Karpas-422 (cell line): ENCODE data around the gene LHX4. TPM values are rescaled to one million over a fixed set of nuclear protein-coding genes. Genes with fewer than 3 reads are reported as not detected.
A peak's percentile ranks its signal among the peaks of the same experiment; 100 is the strongest.

ENCODE experiments used
- DNase-seq: peaks from one replicate; pipeline ENCODE4 v3.0.0-alpha.2; 2015
- H2AFZ ChIP-seq: fragments of 200-600 bp; sonication (generic); 2 replicates; pipeline ENCODE4 v1.6.1; 2014; ENCODE audit warnings: antibody characterized with exemption, low read length, mixed read lengths
- H3K27ac ChIP-seq: fragments of 200-600 bp; sonication (generic); 2 replicates; pipeline ENCODE4 v1.5.1; 2014; ENCODE audit warnings: mild to moderate bottlenecking, low read length, moderate library complexity
- H3K27me3 ChIP-seq: fragments of 200-600 bp; sonication (generic); 2 replicates; pipeline ENCODE4 v1.6.1; 2014; ENCODE audit warnings: low read length, mixed read lengths
- H3K36me3 ChIP-seq: fragments of 200-600 bp; sonication (generic); 2 replicates; pipeline ENCODE4 v1.6.1; 2014; ENCODE audit warnings: low read length, mixed read lengths; ENCODE audit not compliant: insufficient read depth
- H3K4me1 ChIP-seq: fragments of 200-600 bp; sonication (generic); 2 replicates; pipeline ENCODE4 v1.6.1; 2014; ENCODE audit warnings: mild to moderate bottlenecking, low read length, mixed read lengths
- H3K4me2 ChIP-seq: fragments of 200-600 bp; sonication (generic); 2 replicates; pipeline ENCODE4 v1.6.1; 2014; ENCODE audit warnings: low read length, low read depth, mild to moderate bottlenecking; ENCODE audit not compliant: poor library complexity, severe bottlenecking
- H3K4me3 ChIP-seq: fragments of 200-600 bp; sonication (generic); 2 replicates; pipeline ENCODE4 v1.5.1; 2014; ENCODE audit warnings: mild to moderate bottlenecking, antibody characterized with exemption, low read length, mixed read lengths
- H3K79me2 ChIP-seq: fragments of 200-600 bp; sonication (generic); 2 replicates; pipeline ENCODE4 v1.6.1; 2014; ENCODE audit warnings: mild to moderate bottlenecking, low read length, mixed read lengths
- H3K9ac ChIP-seq: fragments of 200-600 bp; sonication (generic); 2 replicates; pipeline ENCODE4 v1.6.0; 2014; ENCODE audit warnings: low read length
- H3K9me2 ChIP-seq: fragments of 200-600 bp; sonication (generic), shearing (Covaris generic); replicated peaks from 2 replicates; pipeline ENCODE4 v1.6.0; 2014; ENCODE audit warnings: mild to moderate bottlenecking, low read length, moderate library complexity; ENCODE audit not compliant: insufficient read depth
- H3K9me3 ChIP-seq: fragments of 300-700, 200-600 bp; sonication (generic); 2 replicates; pipeline ENCODE4 v1.6.1; 2014; ENCODE audit warnings: low read length, mixed read lengths
- H4K20me1 ChIP-seq: fragments of 200-600 bp; sonication (generic); 2 replicates; pipeline ENCODE4 v1.6.1; 2014; ENCODE audit warnings: mild to moderate bottlenecking, antibody characterized with exemption, low read length, low read depth; ENCODE audit not compliant: insufficient read depth
- total RNA-seq: library from RNA; depleted of rRNA; stranded (reverse); fragments of >200 nt; shearing (Covaris generic); gene quantifications from 2 replicates; pipeline ENCODE4 v1.2.3, GENCODE V29; 2014; ENCODE audit warnings: low replicate concordance

The LHX4 gene
- total RNA-seq, 1 experiment from 2014 or later: not detected

DNA sequence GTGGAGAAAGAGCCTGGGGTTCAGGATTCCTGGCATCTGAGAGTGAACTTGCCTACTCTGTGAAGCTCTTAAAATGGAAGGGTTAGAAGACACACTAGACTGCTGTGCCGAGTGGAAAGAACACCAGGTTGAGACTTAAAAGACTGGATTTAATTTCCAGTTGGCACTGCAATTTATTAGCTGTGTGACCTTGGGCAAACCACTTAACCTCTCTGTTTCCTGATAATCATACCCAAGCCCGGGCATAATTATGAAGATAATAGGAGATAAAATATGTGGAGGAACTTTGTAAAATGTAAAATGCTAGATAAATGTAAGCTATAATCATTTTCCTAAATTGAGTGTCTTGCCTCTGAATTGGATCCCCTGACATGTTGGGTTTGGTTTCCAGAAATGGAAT, 4.7 kb upstream of the LHX4 start:
- Histone ChIP-seq H3K36me3 (no peaks in the 10 kb centered on the region), H3K4me3 (no peak overlapping the region), H2AFZ (no peak overlapping the region), H4K20me1 (no peaks in the 10 kb centered on the region), H3K79me2 (no peaks in the 10 kb centered on the region), H3K9me3 (no peaks in the 10 kb centered on the region), H3K9me2 (no peaks in the 10 kb centered on the region), H3K4me1 (peaks cover 15% of the 10 kb centered on the region), H3K27ac (no peak overlapping the region), H3K27me3 (no peaks in the 10 kb centered on the region), H3K4me2 (no peak overlapping the region), H3K9ac (no peak overlapping the region)
- DNase-seq: no peak

GRCh38 chr1:180227861-180228647, 2.0 kb upstream of the LHX4 start:
- H3K9ac ChIP-seq: no peak overlapping the region
- no peak overlapping the region for H3K4me3 ChIP-seq
- no peaks in the 10 kb centered on the region for H3K36me3 ChIP-seq
- DNase-seq: no peak
- H3K27me3 ChIP-seq: no peaks in the 10 kb centered on the region
- H3K4me1 ChIP-seq: peaks cover 16% of the 10 kb centered on the region
- H2AFZ ChIP-seq: no peak overlapping the region
- no peaks in the 10 kb centered on the region for H3K9me3 ChIP-seq
- H3K27ac ChIP-seq: no peak overlapping the region
- no peaks in the 10 kb centered on the region for H3K79me2 ChIP-seq
- no peaks in the 10 kb centered on the region for H4K20me1 ChIP-seq
- no peak overlapping the region for H3K4me2 ChIP-seq
- H3K9me2 ChIP-seq: no peaks in the 10 kb centered on the region

DNA sequence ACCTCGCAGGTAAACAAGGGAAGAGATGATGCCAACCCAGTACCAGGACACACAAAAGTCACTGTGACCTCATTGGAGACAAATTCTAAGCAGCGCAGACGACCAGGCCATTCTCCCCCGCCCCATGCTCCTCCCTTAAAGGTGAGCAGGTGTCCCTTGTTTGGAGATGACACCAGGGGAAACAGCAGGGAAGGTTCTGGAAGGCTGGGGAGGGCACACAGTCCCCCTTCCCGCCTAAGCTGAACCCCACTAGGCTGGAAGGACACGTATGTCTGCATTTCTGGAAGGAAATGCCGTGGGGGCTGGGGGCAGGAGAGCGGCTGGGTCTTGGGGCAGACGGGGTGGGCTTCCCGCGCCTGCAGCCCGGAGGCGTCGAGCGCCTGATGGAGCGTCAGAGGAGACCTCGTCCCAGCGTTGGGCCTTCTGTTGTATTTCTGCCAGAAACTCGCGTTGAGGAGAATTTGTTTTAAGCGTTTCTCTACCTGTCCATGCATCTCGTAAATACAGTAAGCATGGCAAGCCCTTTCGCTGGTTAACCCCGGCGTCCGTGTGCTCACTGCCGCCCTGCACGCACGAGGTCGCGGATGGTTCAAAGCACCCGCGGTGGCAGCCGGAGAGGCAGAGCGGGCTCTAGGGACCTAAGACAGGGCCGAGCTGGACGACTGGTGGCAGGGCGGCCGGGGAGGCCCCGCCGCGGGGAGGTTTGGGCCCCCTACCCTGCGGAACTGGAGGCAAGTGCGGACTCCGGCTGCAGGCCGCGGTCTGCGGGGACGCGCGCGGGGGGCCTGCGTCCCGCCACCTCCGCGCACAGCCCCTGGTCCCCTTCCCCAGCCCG, 1.2 kb upstream of the LHX4 start:
- H3K9ac ChIP-seq: peak overlapping the region; percentile 70
- H4K20me1 ChIP-seq: no peaks in the 10 kb centered on the region
- H2AFZ ChIP-seq: peak overlapping the region; percentile 93
- H3K9me3 ChIP-seq: no peaks in the 10 kb centered on the region
- no peaks in the 10 kb centered on the region for H3K27me3 ChIP-seq
- H3K9me2 ChIP-seq: no peaks in the 10 kb centered on the region
- H3K79me2 ChIP-seq: no peaks in the 10 kb centered on the region
- no peaks in the 10 kb centered on the region for H3K36me3 ChIP-seq
- no peak overlapping the region for H3K27ac ChIP-seq
- H3K4me3 ChIP-seq: peak overlapping the region; percentile 71
- H3K4me2 ChIP-seq: peak overlapping the region; percentile 93
- peaks cover 16% of the 10 kb centered on the region for H3K4me1 ChIP-seq
- peak; percentile 55 for DNase-seq

DNA sequence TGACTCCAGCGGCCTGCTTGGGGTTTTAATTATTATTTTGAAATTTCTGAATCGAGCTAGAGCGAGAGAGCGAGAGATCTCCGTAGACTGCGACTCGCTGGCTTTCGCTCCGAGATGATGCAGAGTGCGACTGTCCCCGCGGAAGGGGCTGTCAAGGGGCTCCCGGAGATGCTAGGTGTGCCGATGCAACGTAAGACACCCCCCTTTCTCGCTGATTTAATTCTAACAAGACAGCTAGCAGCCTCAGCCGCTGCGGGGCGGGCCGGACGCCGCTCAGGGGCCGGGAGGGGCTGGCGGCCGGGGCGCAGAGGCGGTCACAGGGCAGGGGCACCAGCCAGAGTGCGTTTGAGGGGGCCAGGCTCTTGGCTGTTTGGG, 339 bp downstream of the LHX4 start:
- no peaks in the 10 kb centered on the region for H3K9me2 ChIP-seq
- H3K4me2 ChIP-seq: peak overlapping the region; percentile 93
- H3K79me2 ChIP-seq: no peaks in the 10 kb centered on the region
- H3K27ac ChIP-seq: no peak overlapping the region
- H3K4me3 ChIP-seq: peak overlapping the region; percentile 71
- no peak for DNase-seq
- no peak overlapping the region for H3K9ac ChIP-seq
- H2AFZ ChIP-seq: no peak overlapping the region
- H3K27me3 ChIP-seq: no peaks in the 10 kb centered on the region
- H4K20me1 ChIP-seq: no peaks in the 10 kb centered on the region
- no peaks in the 10 kb centered on the region for H3K36me3 ChIP-seq
- peaks cover 16% of the 10 kb centered on the region for H3K4me1 ChIP-seq
- H3K9me3 ChIP-seq: no peaks in the 10 kb centered on the region

GRCh38 chr1:180230791-180231505, 884 bp downstream of the LHX4 start:
- Histone ChIP-seq H3K79me2 (no peaks in the 10 kb centered on the region), H3K4me1 (peaks cover 16% of the 10 kb centered on the region), H3K9me2 (no peaks in the 10 kb centered on the region), H3K9me3 (no peaks in the 10 kb centered on the region), H3K36me3 (no peaks in the 10 kb centered on the region), H3K27me3 (no peaks in the 10 kb centered on the region), H2AFZ (no peak overlapping the region), H3K27ac (no peak overlapping the region), H3K9ac (no peak overlapping the region), H3K4me2 (no peak overlapping the region), H3K4me3 (no peak overlapping the region), H4K20me1 (no peaks in the 10 kb centered on the region)
- no peak for DNase-seq

GRCh38 chr1:180231506-180231921, 1.4 kb downstream of the LHX4 start:
- H3K79me2 ChIP-seq: no peaks in the 10 kb centered on the region
- H3K27me3 ChIP-seq: no peaks in the 10 kb centered on the region
- no peak overlapping the region for H3K27ac ChIP-seq
- H3K9me3 ChIP-seq: no peaks in the 10 kb centered on the region
- no peaks in the 10 kb centered on the region for H4K20me1 ChIP-seq
- no peaks in the 10 kb centered on the region for H3K36me3 ChIP-seq
- no peak for DNase-seq
- no peak overlapping the region for H3K4me2 ChIP-seq
- peaks cover 16% of the 10 kb centered on the region for H3K4me1 ChIP-seq
- no peak overlapping the region for H2AFZ ChIP-seq
- H3K9me2 ChIP-seq: no peaks in the 10 kb centered on the region
- no peak overlapping the region for H3K4me3 ChIP-seq
- no peak overlapping the region for H3K9ac ChIP-seq

GRCh38 chr1:180231936-180232335, 1.9 kb downstream of the LHX4 start:
- no peaks in the 10 kb centered on the region for H3K36me3 ChIP-seq
- H3K4me3 ChIP-seq: no peak overlapping the region
- H3K4me1 ChIP-seq: peaks cover 16% of the 10 kb centered on the region
- H3K9me2 ChIP-seq: no peaks in the 10 kb centered on the region
- DNase-seq: no peak
- no peaks in the 10 kb centered on the region for H4K20me1 ChIP-seq
- H3K27me3 ChIP-seq: no peaks in the 10 kb centered on the region
- no peaks in the 10 kb centered on the region for H3K9me3 ChIP-seq
- H3K27ac ChIP-seq: no peak overlapping the region
- H3K79me2 ChIP-seq: no peaks in the 10 kb centered on the region
- no peak overlapping the region for H3K9ac ChIP-seq
- H2AFZ ChIP-seq: no peak overlapping the region
- H3K4me2 ChIP-seq: no peak overlapping the region

DNA sequence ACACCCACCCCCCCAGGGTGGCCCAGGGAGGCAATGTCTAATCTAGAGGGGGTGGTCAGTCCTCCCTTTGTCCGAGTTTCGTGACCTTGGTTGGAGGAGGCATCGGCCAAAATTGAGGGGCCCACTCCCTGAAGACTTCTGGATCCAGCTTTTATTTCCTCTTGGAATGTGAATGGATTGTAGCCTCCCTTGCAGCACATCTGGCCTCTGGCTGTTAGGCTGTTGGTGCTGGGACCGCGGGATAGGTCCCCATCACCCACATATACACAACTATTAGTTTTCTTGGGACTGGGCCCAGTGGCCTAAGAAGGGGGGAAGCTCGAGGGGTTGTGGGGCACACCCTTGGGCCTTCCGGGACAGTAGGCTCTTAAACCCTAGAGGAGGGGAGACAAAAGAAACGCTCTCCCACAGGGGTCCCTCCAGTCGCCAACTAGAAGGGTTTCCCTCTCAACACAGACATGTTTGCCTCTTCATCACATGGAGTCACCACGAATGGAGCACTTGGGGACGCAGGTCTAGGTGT, 2.5 kb downstream of the LHX4 start:
- Histone ChIP-seq H3K79me2 (no peaks in the 10 kb centered on the region), H3K27ac (no peak overlapping the region), H4K20me1 (no peaks in the 10 kb centered on the region), H2AFZ (no peak overlapping the region), H3K9ac (no peak overlapping the region), H3K9me3 (no peaks in the 10 kb centered on the region), H3K4me3 (no peak overlapping the region), H3K4me1 (peaks cover 16% of the 10 kb centered on the region), H3K27me3 (no peaks in the 10 kb centered on the region), H3K4me2 (no peak overlapping the region), H3K36me3 (no peaks in the 10 kb centered on the region), H3K9me2 (no peaks in the 10 kb centered on the region)
- DNase-seq: no peak
